Fibroblast of the conjunctiva (primary cell): Measurements from ENCODE around the gene PLXDC2.
"Not testable (repeated sequence)": the region's sequence is repeated elsewhere in the genome, so short reads cannot be mapped to it uniquely, and the experiment has no call there.

Experiments used
- DNase-seq: peaks from one replicate; pipeline ENCODE4 v3.0.0-alpha.2; 2010; ENCODE audit warnings: low read depth

The PLXDC2 gene

DNA sequence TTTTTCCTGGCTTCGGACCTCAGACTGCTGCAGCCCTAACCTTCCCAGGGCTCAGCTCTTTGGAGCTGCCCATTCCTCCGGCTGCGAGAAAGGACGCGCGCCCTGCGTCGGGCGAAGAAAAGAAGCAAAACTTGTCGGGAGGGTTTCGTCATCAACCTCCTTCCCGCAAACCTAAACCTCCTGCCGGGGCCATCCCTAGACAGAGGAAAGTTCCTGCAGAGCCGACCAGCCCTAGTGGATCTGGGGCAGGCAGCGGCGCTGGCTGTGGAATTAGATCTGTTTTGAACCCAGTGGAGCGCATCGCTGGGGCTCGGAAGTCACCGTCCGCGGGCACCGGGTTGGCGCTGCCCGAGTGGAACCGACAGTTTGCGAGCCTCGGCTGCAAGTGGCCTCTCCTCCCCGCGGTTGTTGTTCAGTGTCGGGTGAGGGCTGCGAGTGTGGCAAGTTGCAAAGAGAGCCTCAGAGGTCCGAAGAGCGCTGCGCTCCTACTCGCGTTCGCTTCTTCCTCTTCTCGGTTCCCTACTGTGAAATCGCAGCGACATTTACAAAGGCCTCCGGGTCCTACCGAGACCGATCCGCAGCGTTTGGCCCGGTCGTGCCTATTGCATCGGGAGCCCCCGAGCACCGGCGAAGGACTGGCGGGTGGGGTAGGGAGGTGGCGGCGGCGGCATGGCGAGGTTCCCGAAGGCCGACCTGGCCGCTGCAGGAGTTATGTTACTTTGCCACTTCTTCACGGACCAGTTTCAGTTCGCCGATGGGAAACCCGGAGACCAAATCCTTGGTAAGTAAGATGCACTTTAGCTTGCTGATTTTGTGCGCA, at the start of gene PLXDC2:
Gene PLXDC2 (plus strand): TSS at position 22 of the 820 bp plus-strand sequence.
- no peak for DNase-seq

- no peak for DNase-seq
Observed at GRCh38 chr10:19767876-19768275, 48.4 kb upstream of the PLXDC2 start.

- not testable (repeated sequence) for DNase-seq
Observed at GRCh38 chr10:19769826-19770225, 46.4 kb upstream of the PLXDC2 start.

GRCh38 chr10:19772972-19773371, 43.3 kb upstream of the PLXDC2 start:
- no peak for DNase-seq

GRCh38 chr10:19775296-19775695, 40.9 kb upstream of the PLXDC2 start:
- DNase-seq, result no peak

DNA sequence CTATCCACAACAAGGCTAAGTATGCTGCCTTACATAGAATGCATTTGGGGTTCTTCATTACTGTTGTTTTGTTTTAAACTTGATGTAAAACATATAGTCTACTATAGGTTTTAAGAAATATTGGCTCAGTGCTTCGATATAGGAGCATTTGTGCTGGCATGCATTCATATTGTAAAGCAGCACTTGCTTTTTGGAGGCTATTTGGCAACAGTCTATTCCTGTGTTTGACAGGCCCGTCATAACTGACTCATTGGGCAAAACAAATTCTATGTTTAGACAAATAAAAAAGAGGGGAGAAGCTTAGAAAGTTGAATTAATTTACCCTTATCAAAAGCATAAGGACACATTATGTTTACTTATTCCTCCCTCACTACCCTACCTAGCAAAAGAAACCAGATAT, 38.4 kb upstream of the PLXDC2 start:
- no peak for DNase-seq

DNA sequence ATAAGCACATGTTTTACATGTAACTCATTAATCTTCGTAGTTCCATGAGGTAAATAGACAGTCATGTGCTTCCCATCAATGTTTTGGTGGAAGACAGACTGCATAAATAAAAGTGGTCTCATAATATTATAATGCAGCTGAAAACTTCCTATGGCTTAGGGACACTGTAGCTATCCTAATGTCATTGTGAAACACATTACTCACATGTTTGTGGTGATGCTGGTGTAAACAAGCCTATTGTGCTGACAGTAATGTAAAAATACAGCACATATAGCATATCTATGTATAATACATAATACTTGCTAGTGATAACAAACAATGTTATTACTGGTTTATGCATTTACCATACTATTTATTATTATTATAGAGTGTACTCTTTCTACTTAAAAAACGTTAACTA, 37.2 kb upstream of the PLXDC2 start:
- DNase-seq, result no peak

DNA sequence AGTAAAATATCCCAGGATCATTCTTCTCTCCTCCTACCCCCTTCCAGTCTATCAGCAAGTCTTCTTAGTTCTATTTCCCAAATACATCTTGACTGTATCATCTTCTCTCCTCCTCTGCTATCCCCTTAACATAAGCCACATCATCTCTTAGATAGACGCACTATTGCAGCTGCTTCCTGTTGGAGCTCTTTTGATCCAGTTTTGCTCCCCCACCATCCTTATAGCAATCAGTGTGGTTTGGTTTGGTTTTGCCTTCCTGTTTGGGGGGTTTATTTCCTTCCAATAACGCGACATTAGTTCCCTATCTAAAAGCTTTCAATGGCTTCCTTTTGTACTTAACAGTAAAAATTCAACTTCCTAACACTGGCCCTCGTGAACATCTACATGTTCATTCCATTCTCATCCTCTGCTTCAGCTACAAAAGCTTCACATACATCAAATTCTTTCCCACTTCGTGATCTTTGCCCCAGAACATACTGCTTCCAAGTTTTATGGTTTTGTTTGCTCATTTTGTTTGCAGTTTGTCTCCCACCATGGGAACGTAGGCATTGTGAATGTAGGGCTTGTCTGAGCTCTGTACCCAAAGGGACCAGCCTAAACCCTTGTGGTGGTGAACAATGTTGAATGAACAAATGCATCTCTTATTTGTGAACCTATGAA, 33.7 kb upstream of the PLXDC2 start:
- DNase-seq, result no peak

DNA sequence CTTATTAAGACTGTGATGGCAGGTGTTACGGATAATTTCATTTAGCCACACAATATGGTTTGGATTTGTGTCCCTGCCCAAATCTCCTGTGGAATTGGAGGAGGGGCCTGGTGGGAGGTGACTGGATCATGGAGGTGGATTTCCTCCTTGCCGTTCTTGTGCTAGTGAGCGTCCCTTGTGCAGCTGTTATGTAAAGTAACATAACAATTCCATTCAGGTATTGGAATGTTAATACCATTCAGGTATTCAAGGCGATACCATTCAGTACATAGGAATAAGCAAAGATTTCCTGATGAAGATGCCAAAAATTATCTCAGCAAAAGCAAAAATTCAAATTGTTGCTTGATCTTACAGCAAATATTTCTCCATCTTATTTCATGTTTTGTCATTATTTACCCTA, 32.5 kb upstream of the PLXDC2 start:
- no peak for DNase-seq

- no peak for DNase-seq
Observed at GRCh38 chr10:19785366-19785765, 30.9 kb upstream of the PLXDC2 start.

- DNase-seq, result peak; percentile 58
Observed at GRCh38 chr10:19788075-19788686, 28.1 kb upstream of the PLXDC2 start.

GRCh38 chr10:19788902-19789301, 27.3 kb upstream of the PLXDC2 start:
- no peak for DNase-seq

- DNase-seq, result no peak
Observed at GRCh38 chr10:19789607-19790006, 26.6 kb upstream of the PLXDC2 start.

GRCh38 chr10:19791032-19791431, 25.2 kb upstream of the PLXDC2 start:
- no peak for DNase-seq

- DNase-seq, result no peak
Observed at GRCh38 chr10:19795684-19796083, 20.5 kb upstream of the PLXDC2 start.

DNA sequence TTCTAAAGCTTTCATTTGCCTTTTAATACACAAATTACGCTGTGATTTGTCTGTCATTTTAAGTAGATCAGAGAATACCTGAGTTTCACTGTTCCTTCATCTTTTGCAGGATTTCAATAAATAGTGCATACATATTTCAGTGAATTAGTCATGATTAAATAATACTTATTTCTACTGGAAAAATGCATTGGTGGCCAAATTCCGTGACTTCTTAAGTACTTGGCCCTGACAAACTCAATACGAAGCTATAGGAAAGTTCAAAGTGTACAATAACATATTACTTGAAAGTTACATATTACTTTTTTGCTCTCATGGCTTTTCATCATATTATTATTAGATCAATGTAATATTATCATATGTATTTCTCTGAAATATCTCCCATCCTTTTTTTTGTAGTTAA, 16.1 kb upstream of the PLXDC2 start:
- DNase-seq, result no peak

GRCh38 chr10:19801369-19801768, 14.9 kb upstream of the PLXDC2 start:
- DNase-seq, result no peak

- no peak for DNase-seq
Observed at GRCh38 chr10:19803676-19804075, 12.6 kb upstream of the PLXDC2 start.

DNA sequence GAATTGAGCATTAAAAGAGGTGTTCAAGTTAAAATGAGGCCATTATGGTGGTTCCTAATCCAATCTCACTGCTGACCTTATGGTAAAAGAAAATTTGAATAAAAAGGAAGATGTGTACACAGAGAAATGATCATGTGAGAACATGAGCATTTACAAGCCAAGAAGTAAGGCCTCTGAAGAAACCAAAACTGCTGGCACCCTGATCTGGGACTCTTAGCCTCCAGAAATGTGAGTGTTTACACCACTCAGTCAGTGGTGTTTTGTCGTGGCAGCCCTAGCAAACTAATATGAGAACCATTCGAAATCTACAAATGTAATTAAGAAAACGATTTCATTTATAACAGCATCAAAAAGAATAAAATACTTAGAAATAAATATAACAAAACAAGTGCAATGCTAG, 6.8 kb upstream of the PLXDC2 start:
- no peak for DNase-seq

GRCh38 chr10:19811540-19811939, 4.7 kb upstream of the PLXDC2 start:
- no peak for DNase-seq

- no peak for DNase-seq
Observed at GRCh38 chr10:19812976-19813375, 3.3 kb upstream of the PLXDC2 start.

DNA sequence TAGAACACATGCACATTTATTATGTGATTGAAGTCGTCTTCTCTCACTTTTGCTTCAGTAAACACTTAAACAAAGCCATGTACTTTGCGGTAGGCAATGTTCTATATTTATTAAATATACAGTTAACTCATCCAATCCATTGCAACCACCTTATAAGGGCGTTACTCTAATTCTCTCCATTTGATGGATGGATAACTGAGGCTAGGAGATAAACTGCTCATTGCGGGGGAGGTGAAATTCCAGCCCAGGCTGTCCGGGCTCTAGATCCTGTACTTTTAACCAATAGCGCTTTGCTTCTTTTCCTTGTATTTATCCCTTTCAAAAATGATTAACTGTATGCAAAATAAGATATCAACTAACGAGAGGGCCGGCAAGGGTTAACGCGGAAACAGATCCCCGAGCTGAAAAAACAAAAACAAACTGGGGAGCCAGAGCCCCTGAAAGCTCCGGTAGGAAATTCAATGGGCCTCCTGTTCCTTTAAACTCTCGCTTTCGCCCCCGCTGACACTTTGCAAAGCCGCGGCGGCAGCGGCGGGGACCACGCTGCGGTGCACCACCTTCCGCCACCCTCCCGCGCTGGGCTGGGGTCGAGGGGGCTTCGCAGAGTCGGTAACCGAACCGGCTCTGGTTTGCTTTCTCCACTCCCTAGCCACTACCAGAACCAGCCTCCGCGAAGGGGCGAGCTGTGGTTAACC, 1.0 kb upstream of the PLXDC2 start:
- no peak for DNase-seq
